Gastroesophageal sphincter (tissue), 4 donors: ENCODE data around the gene ZBTB16. TPM values are rescaled to one million over a fixed set of nuclear protein-coding genes. Genes with fewer than 3 reads are reported as not detected.

Experiments
- ATAC-seq: fragments of 150-250 bp; one replicate; pipeline ENCODE4 v1.9.1; 2016; ENCODE audit warnings: mild to moderate bottlenecking, moderate library complexity
- H3K27ac ChIP-seq, 4 donors: fragments of 200-600 bp; sonication (generic) in 3 of 4; 1 replicate in 3 of 4; 2 replicates in 1 of 4; pipeline ENCODE4 v1.5.1; 2016 to 2019
- H3K27me3 ChIP-seq: fragments of 200-600 bp; sonication (generic); one replicate; pipeline ENCODE4 v1.5.1; 2019
- H3K36me3 ChIP-seq, 2 donors: fragments of 200-600 bp; sonication (generic); one replicate each; pipeline ENCODE4 v1.5.1; 2019; ENCODE audit warnings: control low read depth in 1 of 2
- H3K4me1 ChIP-seq, 3 donors: fragments of 200-600 bp; sonication (generic); 1 replicate in 2 of 3; 2 replicates in 1 of 3; pipeline ENCODE4 v1.5.1; 2016 to 2019; ENCODE audit warnings: control low read depth in 2 of 3
- H3K4me3 ChIP-seq, 2 donors: fragments of 200-600 bp; sonication (generic); one replicate each; pipeline ENCODE4 v1.5.1; 2019; ENCODE audit warnings: mild to moderate bottlenecking in 1 of 2, moderate library complexity in 1 of 2
- H3K9me3 ChIP-seq, 3 donors: fragments of 200-600 bp; sonication (generic); one replicate each; pipeline ENCODE4 v1.5.1; 2017 to 2019; ENCODE audit warnings: control low read depth in 2 of 3
- CTCF ChIP-seq, 4 experiments: fragments of 200-600 bp in 2 of 4; fragments of 450-650 bp in 2 of 4; sonication (generic) in 1 of 4; IDR thresholded peaks; one replicate each; pipeline ENCODE4 v1.5.1; 2017 to 2019; ENCODE audit warnings: antibody characterized with exemption in 4 of 4, mild to moderate bottlenecking in 2 of 4, moderate library complexity in 2 of 4
- EP300 ChIP-seq: sonication (generic); formaldehyde crosslinking; IDR thresholded peaks from one replicate; pipeline ENCODE4 v1.6.1; 2017; ENCODE audit warnings: antibody characterized with exemption, mild to moderate bottlenecking
- POLR2A ChIP-seq, 2 donors: fragments of 450-650 bp; IDR thresholded peaks; one replicate each; pipeline ENCODE4 v1.6.1; 2017; ENCODE audit warnings: antibody characterized with exemption in 2 of 2, mild to moderate bottlenecking in 2 of 2, moderate library complexity in 1 of 2
- POLR2AphosphoS5 ChIP-seq: sonication (generic); formaldehyde crosslinking; IDR thresholded peaks from one replicate; pipeline ENCODE4 v1.6.1; 2017; ENCODE audit warnings: antibody characterized with exemption
- WGBS, 2 donors: methylation state at CpG; one replicate each; pipeline ENCODE4 v1.1.5; 2018; ENCODE audit warnings: low coverage in 1 of 2; 5-methylcytosine and 5-hydroxymethylcytosine counted together
- total RNA-seq, 4 donors: library from RNA; depleted of rRNA; stranded (reverse); fragments of >200 nt; gene quantifications; one replicate each; pipeline ENCODE4 v1.1.0, GENCODE V29; 2016

Gene ZBTB16
- total RNA-seq, 4 donors from 2014 or later, result 153 to 284 (median 232) TPM

GRCh38 chr11:114211444-114212121, 152.1 kb downstream of the ZBTB16 start:
- H3K27ac ChIP-seq, result no peak overlapping the region
- H3K4me1 ChIP-seq, result peaks cover 0 to 96% (median 14%) of the 10 kb centered on the region in 3 donors
- 85 to 88% methylated on average over 7 to 9 of the region's 20 CpGs for WGBS, 2 donors
- peaks cover 0 to 96% of the 10 kb centered on the region in 2 donors for H3K36me3 ChIP-seq
- H3K9me3 ChIP-seq, result no peaks in the 10 kb centered on the region
- ATAC-seq, result no peak
- no peak overlapping the region for H3K4me3 ChIP-seq
- no peaks in the 10 kb centered on the region for H3K27me3 ChIP-seq
- TF ChIP-seq CTCF (IDR thresholded peaks at IDR 0.05) (no peak), POLR2AphosphoS5 (no peak), POLR2A (IDR thresholded peaks at IDR 0.05) (no peak), EP300 (no peak)

- peaks cover 0 to 97% (median 25%) of the 10 kb centered on the region in 3 donors for H3K4me1 ChIP-seq
- ATAC-seq, result no peak
- no peak overlapping the region for H3K4me3 ChIP-seq
- no peak for TF ChIP-seq EP300
- TF ChIP-seq POLR2AphosphoS5, result no peak
- no peak for TF ChIP-seq POLR2A (IDR thresholded peaks at IDR 0.05)
- TF ChIP-seq CTCF (IDR thresholded peaks at IDR 0.05), result no peak
- no peaks in the 10 kb centered on the region for H3K27me3 ChIP-seq
- H3K9me3 ChIP-seq, result no peaks in the 10 kb centered on the region
- H3K36me3 ChIP-seq, result peaks cover 0 to 88% of the 10 kb centered on the region in 2 donors
- 83 to 90% methylated on average over 2 of the region's 2 CpGs for WGBS, 2 donors
- no peak overlapping the region for H3K27ac ChIP-seq
Measured at GRCh38 chr11:114213622-114214021, 154.1 kb downstream of the ZBTB16 start.

- no peak for TF ChIP-seq EP300
- no peak for TF ChIP-seq CTCF (IDR thresholded peaks at IDR 0.05)
- TF ChIP-seq POLR2A (IDR thresholded peaks at IDR 0.05), result no peak
- TF ChIP-seq POLR2AphosphoS5, result no peak
- Histone ChIP-seq H3K4me1 (peaks cover 3 to 97% (median 36%) of the 10 kb centered on the region in 3 donors), H3K27me3 (no peaks in the 10 kb centered on the region), H3K27ac (no peak overlapping the region), H3K36me3 (peaks cover 0 to 78% of the 10 kb centered on the region in 2 donors), H3K4me3 (no peak overlapping the region), H3K9me3 (no peaks in the 10 kb centered on the region)
- 87 to 100% methylated on average over 3 of the region's 3 CpGs for WGBS, 2 donors
- ATAC-seq, result no peak
Measured at GRCh38 chr11:114215428-114215827, 155.9 kb downstream of the ZBTB16 start.

GRCh38 chr11:114215871-114216795, 156.6 kb downstream of the ZBTB16 start:
- Histone ChIP-seq H3K4me1 (peaks cover 3 to 95% (median 36%) of the 10 kb centered on the region in 3 donors), H3K36me3 (peaks cover 0 to 71% of the 10 kb centered on the region in 2 donors), H3K27ac (peak overlapping the region in 1 of 4 donors; percentile 12), H3K9me3 (no peaks in the 10 kb centered on the region), H3K4me3 (no peak overlapping the region), H3K27me3 (no peaks in the 10 kb centered on the region)
- 82 to 87% methylated on average over 2 to 5 of the region's 6 CpGs for WGBS, 2 donors
- TF ChIP-seq POLR2A (IDR thresholded peaks at IDR 0.05) (no peak), POLR2AphosphoS5 (no peak), EP300 (no peak), CTCF (IDR thresholded peaks at IDR 0.05) (no peak)
- no peak for ATAC-seq
